HuH-7.5 (cell line): ENCODE results near the gene LARGE1.

Experiments used
- DNase-seq: peaks from one replicate; pipeline ENCODE4 v3.0.0; 2011; ENCODE audit warnings: low spot score

The LARGE1 gene

GRCh38 chr22:33920197-33920540 is at the start of gene LARGE1:
Gene LARGE1 (minus strand): TSS chr22:33920476.
- no peak for DNase-seq

GRCh38 chr22:33969045-33969444 is 48.8 kb upstream of the LARGE1 start:
- DNase-seq: no peak

GRCh38 chr22:33964121-33964520 is 43.8 kb upstream of the LARGE1 start:
- no peak for DNase-seq

- DNase-seq: no peak
Measured at GRCh38 chr22:33962409-33962808, 42.1 kb upstream of the LARGE1 start.

GRCh38 chr22:33958741-33959140 is 38.5 kb upstream of the LARGE1 start:
- DNase-seq: no peak

- DNase-seq: no peak
Measured at GRCh38 chr22:33957086-33957485, 36.8 kb upstream of the LARGE1 start.

- DNase-seq: no peak
Measured at GRCh38 chr22:33952776-33953175, 32.5 kb upstream of the LARGE1 start.

- no peak for DNase-seq
Measured at GRCh38 chr22:33940741-33941140, 20.5 kb upstream of the LARGE1 start.

- no peak for DNase-seq
Measured at GRCh38 chr22:33932997-33933396, 12.7 kb upstream of the LARGE1 start.

- DNase-seq: no peak
Measured at GRCh38 chr22:33931406-33931805, 11.1 kb upstream of the LARGE1 start.

GRCh38 chr22:33927752-33928151 is 7.5 kb upstream of the LARGE1 start:
- DNase-seq: no peak

GRCh38 chr22:33925194-33925593 is 4.9 kb upstream of the LARGE1 start:
- no peak for DNase-seq

GRCh38 chr22:33923660-33924246 is 3.5 kb upstream of the LARGE1 start:
- peak; percentile 54 for DNase-seq

- DNase-seq: no peak
Measured at GRCh38 chr22:33923033-33923432, 2.8 kb upstream of the LARGE1 start.

GRCh38 chr22:33922349-33922681 is 2.0 kb upstream of the LARGE1 start:
- DNase-seq: no peak

GRCh38 chr22:33921525-33922348 is 1.5 kb upstream of the LARGE1 start:
- DNase-seq: peak; percentile 48

- peak; percentile 91 for DNase-seq
Measured at GRCh38 chr22:33920927-33921524, 750 bp upstream of the LARGE1 start.

GRCh38 chr22:33919391-33920196 is 682 bp downstream of the LARGE1 start:
- no peak for DNase-seq

GRCh38 chr22:33918676-33919365 is 1.5 kb downstream of the LARGE1 start:
- DNase-seq: no peak

- DNase-seq: no peak
Measured at GRCh38 chr22:33917744-33918406, 2.4 kb downstream of the LARGE1 start.

- DNase-seq: no peak
Measured at GRCh38 chr22:33914699-33915098, 5.6 kb downstream of the LARGE1 start.

GRCh38 chr22:33914131-33914530 is 6.1 kb downstream of the LARGE1 start:
- no peak for DNase-seq
